ENCODE data around the gene GANC.
A peak's percentile ranks its signal among the peaks of the same experiment; 100 is the strongest.

Gene GANC

GRCh38 chr15:42344763-42345162 is 71.8 kb downstream of the GANC start:
- DNase-seq (ENCODE audit: low read depth), result peak; percentile 81
- TF ChIP-seq CTCF (conservative IDR thresholded peaks at IDR 0.05; ENCODE audit: low read length), result no peak
- H3K4me3 ChIP-seq (ENCODE audit: low read length), result no peak overlapping the region

- no peak for TF ChIP-seq CTCF (conservative IDR thresholded peaks at IDR 0.05; ENCODE audit: low read length)
- DNase-seq (ENCODE audit: low read depth), result no peak
These were observed 72.5 kb downstream of the GANC start for GRCh38 chr15:42345504-42345903.

GRCh38 chr15:42348083-42348482 is 75.1 kb downstream of the GANC start:
- DNase-seq (ENCODE audit: low read depth), result peak; percentile 69
- no peak for TF ChIP-seq CTCF (conservative IDR thresholded peaks at IDR 0.05; ENCODE audit: low read length)
- no peak overlapping the region for H3K4me3 ChIP-seq (ENCODE audit: low read length)

More at GRCh38 chr15:42345504-42345903, 72.5 kb downstream of the GANC start:
- H3K4me3 ChIP-seq (ENCODE audit: low read length), result no peak overlapping the region

- H3K4me3 ChIP-seq (ENCODE audit: low read length), result no peak overlapping the region
- no peak for TF ChIP-seq CTCF (conservative IDR thresholded peaks at IDR 0.05; ENCODE audit: low read length)
- DNase-seq (ENCODE audit: low read depth), result peak; percentile 17
These were observed 76.2 kb downstream of the GANC start for GRCh38 chr15:42349186-42349585.

GRCh38 chr15:42352401-42352800 is 79.4 kb downstream of the GANC start:
- DNase-seq (ENCODE audit: low read depth), result no peak
- H3K4me3 ChIP-seq (ENCODE audit: low read length), result no peak overlapping the region
- TF ChIP-seq CTCF (conservative IDR thresholded peaks at IDR 0.05; ENCODE audit: low read length), result no peak

GRCh38 chr15:42353061-42353460 is 80.1 kb downstream of the GANC start:
- DNase-seq (ENCODE audit: low read depth), result no peak
- TF ChIP-seq CTCF (conservative IDR thresholded peaks at IDR 0.05; ENCODE audit: low read length), result no peak
- no peak overlapping the region for H3K4me3 ChIP-seq (ENCODE audit: low read length)

- H3K4me3 ChIP-seq (ENCODE audit: low read length), result no peak overlapping the region
- no peak for TF ChIP-seq CTCF (conservative IDR thresholded peaks at IDR 0.05; ENCODE audit: low read length)
- no peak for DNase-seq (ENCODE audit: low read depth)
These were observed 81.8 kb downstream of the GANC start for GRCh38 chr15:42354824-42355223.

Data from AG10803 (cell line).